Suprapubic skin (tissue), 4 donors: ENCODE measurements around the gene CDHR5.

Source experiments
- EP300 ChIP-seq: sonication (generic); formaldehyde crosslinking; IDR thresholded peaks from one replicate; pipeline ENCODE4 v1.6.1; 2017; ENCODE audit warnings: antibody characterized with exemption
- POLR2A ChIP-seq, 2 donors: fragments of 450-650 bp; IDR thresholded peaks; one replicate each; pipeline ENCODE4 v1.6.1; 2017; ENCODE audit warnings: antibody characterized with exemption in 2 of 2, mild to moderate bottlenecking in 2 of 2, moderate library complexity in 2 of 2
- POLR2AphosphoS5 ChIP-seq, 3 donors: sonication (generic); formaldehyde crosslinking; IDR thresholded peaks; one replicate each; pipeline ENCODE4 v1.6.1; 2017; ENCODE audit warnings: antibody characterized with exemption in 3 of 3
- TF ChIP-seq, protein P1 (sequence below), 2 donors: fragments of 200-600 bp in 1 of 2; fragments of 450-650 bp in 1 of 2; sonication (generic) in 1 of 2; IDR thresholded peaks; one replicate each; pipeline ENCODE4 v1.5.1; 2016 to 2019; ENCODE audit warnings: antibody characterized with exemption in 2 of 2, mild to moderate bottlenecking in 1 of 2, moderate library complexity in 1 of 2

DNA sequence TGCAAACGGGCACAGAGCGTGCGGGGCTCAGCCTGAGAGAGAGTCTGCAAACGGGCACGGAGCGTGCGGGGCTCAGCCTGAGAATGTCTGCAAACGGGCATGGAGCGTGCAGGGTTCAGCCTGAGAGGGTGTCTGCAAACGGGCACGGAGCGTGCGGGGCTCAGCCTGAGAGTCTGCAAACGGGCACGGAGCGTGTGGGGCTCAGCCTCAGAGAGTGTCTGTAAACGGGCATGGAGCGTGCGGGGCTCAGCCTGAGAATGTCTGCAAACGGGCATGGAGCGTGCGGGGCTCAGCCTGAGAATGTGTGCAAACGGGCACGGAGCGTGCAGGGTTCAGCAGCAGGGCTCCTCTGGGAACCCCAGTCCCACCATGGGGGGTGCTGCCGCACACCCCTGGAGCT is 35.0 kb downstream of the CDHR5 start:
- TF ChIP-seq, protein P1, sequence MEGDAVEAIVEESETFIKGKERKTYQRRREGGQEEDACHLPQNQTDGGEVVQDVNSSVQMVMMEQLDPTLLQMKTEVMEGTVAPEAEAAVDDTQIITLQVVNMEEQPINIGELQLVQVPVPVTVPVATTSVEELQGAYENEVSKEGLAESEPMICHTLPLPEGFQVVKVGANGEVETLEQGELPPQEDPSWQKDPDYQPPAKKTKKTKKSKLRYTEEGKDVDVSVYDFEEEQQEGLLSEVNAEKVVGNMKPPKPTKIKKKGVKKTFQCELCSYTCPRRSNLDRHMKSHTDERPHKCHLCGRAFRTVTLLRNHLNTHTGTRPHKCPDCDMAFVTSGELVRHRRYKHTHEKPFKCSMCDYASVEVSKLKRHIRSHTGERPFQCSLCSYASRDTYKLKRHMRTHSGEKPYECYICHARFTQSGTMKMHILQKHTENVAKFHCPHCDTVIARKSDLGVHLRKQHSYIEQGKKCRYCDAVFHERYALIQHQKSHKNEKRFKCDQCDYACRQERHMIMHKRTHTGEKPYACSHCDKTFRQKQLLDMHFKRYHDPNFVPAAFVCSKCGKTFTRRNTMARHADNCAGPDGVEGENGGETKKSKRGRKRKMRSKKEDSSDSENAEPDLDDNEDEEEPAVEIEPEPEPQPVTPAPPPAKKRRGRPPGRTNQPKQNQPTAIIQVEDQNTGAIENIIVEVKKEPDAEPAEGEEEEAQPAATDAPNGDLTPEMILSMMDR (IDR thresholded peaks at IDR 0.05) = no peak
- TF ChIP-seq POLR2A (IDR thresholded peaks at IDR 0.05) (no peak), EP300 (no peak), POLR2AphosphoS5 (IDR thresholded peaks at IDR 0.05) (no peak)
